Cardiac fibroblast (primary cell): ENCODE data around the gene ATOH8.

Experiments used
- DNase-seq, 2 donors: peaks; one replicate each; pipeline versions ENCODE4 v3.0.0 to v3.0.0-alpha.2; 2010; ENCODE audit warnings: low read depth in 2 of 2
- H3K4me3 ChIP-seq, 2 donors: replicated peaks in 1 of 2; 1 replicate in 1 of 2; 2 replicates in 1 of 2; pipeline ENCODE4 v1.5.1; 2011; ENCODE audit warnings: low read depth in 2 of 2, low read length in 2 of 2, mild to moderate bottlenecking in 2 of 2, moderate library complexity in 1 of 2
- CTCF ChIP-seq: IDR thresholded peaks from one replicate; pipeline ENCODE4 v1.5.1; 2011; ENCODE audit warnings: low read depth, mild to moderate bottlenecking, low read length, inconsistent platforms

ATOH8 gene

DNA sequence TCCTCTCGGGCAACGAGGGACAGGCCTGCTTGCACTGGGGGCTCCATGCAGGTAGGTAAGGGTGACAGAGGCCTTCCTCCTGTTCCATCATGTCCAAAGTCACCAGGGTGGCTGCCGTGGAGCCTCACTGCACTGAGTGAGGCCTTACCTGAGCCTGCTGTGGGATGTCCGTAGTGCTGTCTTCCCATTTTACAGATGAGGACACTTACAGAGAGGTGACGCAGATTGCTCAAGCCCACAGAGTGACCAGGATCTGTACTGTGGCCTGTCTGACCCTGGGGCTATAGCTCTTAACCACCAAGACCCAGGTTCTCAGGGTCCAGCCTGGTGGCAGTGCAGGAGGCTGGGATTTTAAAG lies 5.4 kb downstream of the ATOH8 start:
- H3K4me3 ChIP-seq = no peak overlapping the region
- no peak for TF ChIP-seq CTCF

DNA sequence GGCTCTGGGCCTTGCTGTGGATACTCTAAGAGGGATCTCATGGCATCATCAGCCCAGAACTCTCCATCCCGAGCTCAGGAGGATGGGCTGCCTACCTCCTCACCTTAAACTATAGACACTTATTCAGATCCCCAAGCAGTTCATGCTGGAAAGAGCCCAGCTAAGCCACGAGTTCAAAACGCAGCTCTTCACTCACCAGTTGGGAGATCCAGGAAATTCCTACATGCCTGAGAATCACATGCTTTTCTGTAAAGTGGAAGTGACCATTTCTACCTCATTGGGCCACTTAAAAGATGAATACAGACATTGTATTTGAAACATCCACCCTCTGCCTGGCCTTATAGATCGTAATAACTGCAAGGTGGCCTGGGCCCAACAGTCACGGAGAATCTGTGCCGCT lies 6.6 kb downstream of the ATOH8 start:
- no peak for TF ChIP-seq CTCF
- H3K4me3 ChIP-seq = no peak overlapping the region
- DNase-seq = peak; percentile 53 to 74

More for the DNA sequence above, 5.4 kb downstream of the ATOH8 start:
- no peak for DNase-seq

GRCh38 chr2:85760872-85761271 lies 7.1 kb downstream of the ATOH8 start:
- TF ChIP-seq CTCF = no peak
- no peak for DNase-seq
- H3K4me3 ChIP-seq = no peak overlapping the region

DNA sequence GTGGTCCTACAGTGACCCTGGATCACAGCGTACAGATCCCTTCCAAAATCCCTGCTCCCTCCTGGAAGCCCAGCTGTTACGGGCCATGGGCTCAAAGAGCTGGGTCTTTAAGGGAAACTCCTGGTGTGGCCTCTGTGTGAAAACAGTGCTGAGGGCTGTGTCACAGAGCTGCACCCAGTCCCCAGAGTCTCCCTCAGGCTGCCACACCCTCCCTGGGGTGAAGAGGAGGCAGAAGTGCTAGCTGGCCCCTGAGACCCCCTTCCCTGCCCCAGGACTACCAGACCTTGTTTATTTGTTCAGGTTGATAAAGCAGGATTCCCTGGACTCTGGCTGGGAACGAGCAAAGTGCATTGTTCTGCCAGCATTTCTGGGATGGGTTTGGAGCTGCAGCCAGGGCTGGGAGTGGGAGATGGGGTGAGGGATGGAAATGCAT lies 7.7 kb downstream of the ATOH8 start:
- DNase-seq = no peak
- no peak for TF ChIP-seq CTCF
- H3K4me3 ChIP-seq = no peak overlapping the region

DNA sequence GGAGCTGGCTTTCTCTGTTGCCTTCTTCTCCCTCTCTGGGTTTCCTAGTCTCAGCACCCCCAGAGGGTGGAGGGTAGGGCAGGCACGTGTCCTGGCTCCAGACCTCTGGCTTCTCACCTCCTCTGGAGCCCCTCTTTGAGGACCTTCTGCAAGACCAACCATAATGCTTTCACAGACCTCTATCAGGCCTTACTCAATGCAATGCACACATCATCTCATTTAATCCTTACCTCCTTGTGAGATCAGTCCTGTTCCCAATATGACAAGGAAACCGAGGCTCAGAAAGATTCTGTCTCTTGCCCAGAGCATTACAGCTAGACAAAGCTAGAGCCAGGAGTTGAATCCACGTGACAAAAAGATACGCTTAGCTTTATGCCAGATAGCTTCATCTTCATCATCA lies 8.2 kb downstream of the ATOH8 start:
- DNase-seq = no peak
- no peak overlapping the region for H3K4me3 ChIP-seq
- no peak for TF ChIP-seq CTCF

DNA sequence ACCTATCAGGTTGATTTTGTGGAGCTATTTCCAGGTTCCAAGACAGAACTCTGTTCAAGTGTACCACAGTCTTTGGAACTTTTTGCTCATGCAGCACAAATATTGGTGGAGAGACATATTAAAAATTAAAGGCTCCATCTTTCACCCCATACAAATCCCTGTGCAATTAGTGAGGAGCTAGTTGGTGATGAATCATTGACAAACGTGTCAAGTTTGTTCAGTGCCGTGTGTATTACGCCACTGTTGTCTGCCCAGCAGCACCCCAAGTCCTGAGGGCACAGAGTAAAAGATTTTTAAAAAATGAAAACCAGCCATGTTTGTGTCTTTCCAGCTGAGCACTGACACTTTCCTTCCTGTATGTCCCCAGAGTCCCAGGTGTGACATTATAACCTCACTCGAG lies 9.3 kb downstream of the ATOH8 start:
- TF ChIP-seq CTCF = no peak
- no peak for DNase-seq

DNA sequence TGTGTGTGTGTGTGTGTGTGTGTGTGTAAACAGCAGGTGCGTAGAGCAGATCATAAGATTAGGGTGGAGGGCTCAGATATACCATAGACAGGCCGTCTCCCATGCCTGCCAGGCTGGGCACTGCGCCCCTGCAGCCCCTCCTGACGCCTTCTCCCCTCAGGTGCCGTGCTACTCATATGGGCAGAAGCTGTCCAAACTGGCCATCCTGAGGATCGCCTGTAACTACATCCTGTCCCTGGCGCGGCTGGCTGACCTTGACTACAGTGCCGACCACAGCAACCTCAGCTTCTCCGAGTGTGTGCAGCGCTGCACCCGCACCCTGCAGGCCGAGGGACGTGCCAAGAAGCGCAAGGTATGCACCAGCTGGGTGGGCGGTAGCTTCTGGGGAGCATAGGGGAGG lies 10.0 kb downstream of the ATOH8 start:
- TF ChIP-seq CTCF = no peak
- H3K4me3 ChIP-seq = no peak overlapping the region
- no peak for DNase-seq

More for the DNA sequence above, 9.3 kb downstream of the ATOH8 start:
- no peak overlapping the region for H3K4me3 ChIP-seq
